Smooth muscle cell (in vitro differentiated cells): ENCODE results near the gene CSF2RB. TPM values are rescaled to one million over a fixed set of nuclear protein-coding genes. Genes with fewer than 3 reads are reported as not detected.
A peak's percentile ranks its signal among the peaks of the same experiment; 100 is the strongest.

Experiments used
- DNase-seq: peaks from one replicate; lab custom pipeline; 2025; ENCODE audit not compliant: unreplicated experiment; lab: John Stamatoyannopoulos, UW
- H2AFZ ChIP-seq: fragments of 200-600 bp; sonication (generic); 2 replicates; pipeline ENCODE4 v1.6.0; 2016; ENCODE audit warnings: antibody characterized with exemption, low read depth, mild to moderate bottlenecking
- H3F3A ChIP-seq: fragments of 200-600 bp; sonication (generic); 2 replicates; pipeline ENCODE4 v1.6.0; 2017; ENCODE audit warnings: antibody characterized with exemption, low read depth
- H3K27ac ChIP-seq: fragments of 200-600 bp; sonication (generic); 2 replicates; pipeline ENCODE4 v1.5.1; 2016; ENCODE audit warnings: low read depth, mild to moderate bottlenecking
- H3K27me3 ChIP-seq: fragments of 200-600 bp; sonication (generic); 2 replicates; pipeline ENCODE4 v1.6.1; 2016; ENCODE audit warnings: low read depth, mild to moderate bottlenecking
- H3K36me3 ChIP-seq: fragments of 200-600 bp; sonication (generic); 2 replicates; pipeline ENCODE4 v1.5.1; 2016; ENCODE audit warnings: low read depth
- H3K4me1 ChIP-seq: fragments of 200-600 bp; sonication (generic); 2 replicates; pipeline ENCODE4 v1.5.1; 2016; ENCODE audit warnings: low read depth
- H3K4me2 ChIP-seq: fragments of 200-600 bp; sonication (generic); 2 replicates; pipeline ENCODE4 v1.6.0; 2016; ENCODE audit warnings: mild to moderate bottlenecking
- H3K4me3 ChIP-seq: fragments of 200-600 bp; sonication (generic); 2 replicates; pipeline ENCODE4 v1.5.1; 2016; ENCODE audit warnings: mild to moderate bottlenecking
- H3K79me2 ChIP-seq: fragments of 200-600 bp; sonication (generic); 2 replicates; pipeline ENCODE4 v1.6.0; 2016; ENCODE audit warnings: low read depth, mild to moderate bottlenecking
- H3K9ac ChIP-seq: fragments of 200-600 bp; sonication (generic); 2 replicates; pipeline ENCODE4 v1.6.0; 2016; ENCODE audit warnings: low read depth
- H3K9me3 ChIP-seq: fragments of 200-600 bp; sonication (generic); replicated peaks from 2 replicates; pipeline ENCODE4 v1.5.1; 2016; ENCODE audit warnings: low read depth
- H4K20me1 ChIP-seq: fragments of 200-600 bp; sonication (generic); 2 replicates; pipeline ENCODE4 v1.6.0; 2016; ENCODE audit warnings: low read depth
- CTCF ChIP-seq: fragments of 200-600 bp; sonication (generic); IDR thresholded peaks from 2 replicates; pipeline ENCODE4 v1.5.1; 2017; ENCODE audit warnings: borderline replicate concordance, mild to moderate bottlenecking, antibody characterized with exemption; ENCODE audit not compliant: insufficient read depth, poor library complexity, severe bottlenecking
- WGBS: methylation state at CpG from one replicate; pipeline ENCODE4 v1.1.7; 2016; ENCODE audit warnings: low lambda C conversion rate; 5-methylcytosine and 5-hydroxymethylcytosine counted together
- polyA plus RNA-seq: library from polyadenylated mRNA; unstranded; fragments of >200 nt; fragmentation: Nextera tagmentation; extraction: Ambion mirVana; gene quantifications from 2 replicates; pipeline ENCODE4 v1.2.1, GENCODE V29; 2016
- total RNA-seq: library from RNA; depleted of rRNA; stranded (reverse); fragments of >200 nt; gene quantifications from 2 replicates; pipeline ENCODE4 v1.2.3, GENCODE V29; 2014

The CSF2RB gene
- total and polyA plus RNA-seq, 2 experiments from 2014 or later = 0.43 TPM; not detected in 1

- H3K27ac ChIP-seq = no peak overlapping the region
- H3K36me3 ChIP-seq = no peaks in the 10 kb centered on the region
- DNase-seq = no peak
- no peaks in the 10 kb centered on the region for H3K79me2 ChIP-seq
- whole genome bisulfite sequencing = 77% methylated on average over 5 of the region's 7 CpGs
- no peaks in the 10 kb centered on the region for H3K27me3 ChIP-seq
- no peak overlapping the region for H3K9ac ChIP-seq
- TF ChIP-seq CTCF = no peak
- H2AFZ ChIP-seq = no peak overlapping the region
- no peaks in the 10 kb centered on the region for H3K4me1 ChIP-seq
- H3K4me2 ChIP-seq = no peak overlapping the region
- peaks cover under 1% of the 10 kb centered on the region for H4K20me1 ChIP-seq
- no peak overlapping the region for H3K4me3 ChIP-seq
- peaks cover 14% of the 10 kb centered on the region for H3F3A ChIP-seq
- H3K9me3 ChIP-seq = no peaks in the 10 kb centered on the region
These were observed 38.3 kb downstream of the CSF2RB start for GRCh38 chr22:36951746-36952145.

- Histone ChIP-seq H3K4me1 (no peaks in the 10 kb centered on the region), H4K20me1 (no peaks in the 10 kb centered on the region), H3K9me3 (no peaks in the 10 kb centered on the region), H3K4me2 (no peak overlapping the region), H3K79me2 (no peaks in the 10 kb centered on the region), H3K9ac (no peak overlapping the region), H3K27me3 (no peaks in the 10 kb centered on the region), H3K4me3 (no peak overlapping the region), H3K36me3 (no peaks in the 10 kb centered on the region), H2AFZ (no peak overlapping the region), H3F3A (peaks cover 7% of the 10 kb centered on the region), H3K27ac (no peak overlapping the region)
- TF ChIP-seq CTCF = no peak
- 72% methylated on average over 9 of the region's 13 CpGs for WGBS
- no peak for DNase-seq
These were observed 40.0 kb downstream of the CSF2RB start for GRCh38 chr22:36953239-36954080.

- H3K4me3 ChIP-seq = no peak overlapping the region
- no peaks in the 10 kb centered on the region for H3K79me2 ChIP-seq
- H3K4me2 ChIP-seq = peak overlapping the region; percentile 36
- 70% methylated on average over 10 of the region's 10 CpGs for WGBS
- TF ChIP-seq CTCF = no peak
- H3K36me3 ChIP-seq = no peaks in the 10 kb centered on the region
- H2AFZ ChIP-seq = no peak overlapping the region
- H3K4me1 ChIP-seq = no peaks in the 10 kb centered on the region
- H4K20me1 ChIP-seq = no peaks in the 10 kb centered on the region
- peaks cover 2% of the 10 kb centered on the region for H3F3A ChIP-seq
- no peak overlapping the region for H3K9ac ChIP-seq
- H3K9me3 ChIP-seq = no peaks in the 10 kb centered on the region
- H3K27me3 ChIP-seq = no peaks in the 10 kb centered on the region
- H3K27ac ChIP-seq = no peak overlapping the region
- DNase-seq = no peak
These were observed 41.0 kb downstream of the CSF2RB start for GRCh38 chr22:36954251-36955014.
